GM18505 (cell line): Measurements from ENCODE around the gene INPPL1.

Experiments
- ATAC-seq: cut with Tn5 transposase; IDR thresholded peaks from one replicate; pipeline ENCODE4 v1.9.1; 2021; ENCODE audit not compliant: unreplicated experiment
- POLR2A ChIP-seq: IDR thresholded peaks from 4 replicates; pipeline ENCODE4 v1.6.1; 2011; ENCODE audit warnings: borderline replicate concordance; ENCODE audit not compliant: insufficient read depth, insufficient read length; ENCODE audit errors: extremely low read depth

INPPL1 gene

DNA sequence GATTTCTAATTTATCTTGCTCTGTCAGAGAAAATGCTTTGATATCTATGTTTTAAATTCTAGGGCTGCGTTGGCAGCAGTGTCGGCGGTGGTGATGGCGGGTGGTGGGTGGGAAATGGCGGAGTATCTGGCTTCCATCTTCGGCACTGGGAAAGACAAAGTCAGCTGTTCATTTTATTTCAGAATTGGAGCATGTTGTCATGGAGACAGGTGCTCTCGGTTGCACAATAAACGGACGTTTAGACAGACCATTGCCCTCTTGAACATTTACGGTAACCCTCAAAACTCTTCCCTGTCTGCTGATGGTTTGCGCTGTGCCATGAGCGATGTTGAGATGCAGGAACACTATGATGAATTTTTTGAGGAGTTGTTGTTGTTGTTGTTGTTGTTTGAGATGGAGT lies 55.5 kb downstream of the INPPL1 start:
- ATAC-seq, result no peak
- TF ChIP-seq POLR2A, result no peak

DNA sequence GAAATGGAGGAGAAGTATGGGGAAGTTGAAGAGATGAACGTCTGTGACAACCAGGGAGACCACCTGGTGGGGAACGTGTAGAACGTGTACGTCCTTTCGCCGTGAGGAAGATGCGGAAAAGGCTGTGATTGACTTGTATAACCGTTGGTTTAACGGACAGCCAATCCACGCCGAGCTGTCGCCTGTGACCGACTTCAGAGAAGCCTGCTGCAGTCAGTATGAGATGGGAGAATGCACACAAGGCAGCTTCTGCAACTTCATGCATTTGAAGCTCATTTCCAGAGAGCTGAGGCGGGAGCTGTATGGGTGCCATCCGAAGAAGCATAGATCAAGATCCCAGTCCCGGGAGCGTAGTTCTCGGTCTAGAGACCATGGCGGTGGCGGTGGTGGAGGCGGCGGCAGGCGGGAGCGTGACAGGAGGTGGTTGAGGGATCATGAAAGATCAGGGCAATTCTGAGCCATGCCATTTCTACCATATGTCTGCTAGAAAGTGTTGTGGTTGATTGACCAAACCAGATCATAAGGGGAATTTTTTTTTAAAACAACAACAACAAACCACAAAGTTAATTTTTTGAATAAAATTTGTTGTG lies 56.3 kb downstream of the INPPL1 start:
- no peak for ATAC-seq
- TF ChIP-seq POLR2A, result no peak

DNA sequence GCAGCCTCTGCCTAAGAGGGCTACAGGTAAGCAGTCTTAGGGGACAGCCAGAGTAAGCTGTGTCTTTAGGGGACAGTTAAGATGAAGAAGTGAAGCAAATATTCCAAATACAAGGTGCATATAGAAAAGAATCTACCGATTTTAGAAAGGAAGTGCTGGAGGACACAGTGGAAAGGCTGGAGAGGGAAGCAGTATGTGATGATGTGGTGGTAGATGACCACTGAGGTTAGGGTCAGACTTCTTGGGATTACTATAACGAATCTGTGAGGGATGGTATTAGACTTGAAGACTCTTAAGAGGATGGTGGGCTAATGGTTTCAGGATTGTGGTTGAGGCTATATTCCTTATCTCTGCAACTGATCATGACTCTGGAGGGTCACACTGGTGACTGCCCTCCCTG lies 59.4 kb downstream of the INPPL1 start:
- no peak for ATAC-seq

DNA sequence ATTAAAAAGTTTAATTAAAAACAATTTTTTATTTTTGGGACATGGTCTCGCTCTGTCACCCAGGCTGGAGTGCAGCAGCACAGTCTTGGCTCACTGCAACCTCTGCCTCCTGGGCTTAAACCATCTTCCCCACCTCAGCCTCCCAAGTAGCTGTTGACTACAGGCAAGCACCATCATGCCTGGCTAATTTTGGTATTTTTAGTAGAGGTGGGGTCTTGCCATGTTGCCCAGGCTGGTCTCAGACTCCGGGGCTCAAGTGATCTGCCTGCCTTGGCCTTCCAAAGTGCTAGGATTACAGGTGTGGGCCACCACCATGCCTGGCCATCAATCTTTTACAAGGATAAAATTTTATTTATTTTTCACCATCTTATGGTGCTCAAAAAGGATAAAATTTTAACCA lies 62.7 kb downstream of the INPPL1 start:
- TF ChIP-seq POLR2A, result no peak
- no peak for ATAC-seq

More for the DNA sequence above, 59.4 kb downstream of the INPPL1 start:
- no peak for TF ChIP-seq POLR2A
